ENCODE measurements around the gene SLC33A1.

- TF ChIP-seq CTCF (IDR thresholded peaks at IDR 0.05) (peak; percentile 30 to 50 (median 37)), POLR2A (IDR thresholded peaks at IDR 0.05) (no peak)
Measured at GRCh38 chr3:155870133-155870944, 16.1 kb upstream of the SLC33A1 start, which contains the start of gene GMPS.
